GM13976 (cell line): ENCODE measurements around the gene IL20RB.

Experiments
- DNase-seq: peaks from one replicate; pipeline ENCODE4 v3.0.0; 2012; ENCODE audit warnings: low spot score
- in situ Hi-C: fragments of 300-500 bp; cut with MboI; formaldehyde crosslinking; loops from one replicate; pipeline ENCODE4 v1.12.0; 2022; ENCODE audit warnings: low sequenced_read_pairs, mixed read lengths, inconsistent platforms; ENCODE audit not compliant: unreplicated experiment
- TF ChIP-seq, protein P1 (sequence below): IDR thresholded peaks from 2 replicates; pipeline ENCODE4 v1.5.1; 2012; ENCODE audit warnings: borderline replicate concordance, mild to moderate bottlenecking; ENCODE audit not compliant: insufficient read depth; ENCODE audit errors: extremely low read depth, missing control alignments, control extremely low read depth

The IL20RB gene, protein sequence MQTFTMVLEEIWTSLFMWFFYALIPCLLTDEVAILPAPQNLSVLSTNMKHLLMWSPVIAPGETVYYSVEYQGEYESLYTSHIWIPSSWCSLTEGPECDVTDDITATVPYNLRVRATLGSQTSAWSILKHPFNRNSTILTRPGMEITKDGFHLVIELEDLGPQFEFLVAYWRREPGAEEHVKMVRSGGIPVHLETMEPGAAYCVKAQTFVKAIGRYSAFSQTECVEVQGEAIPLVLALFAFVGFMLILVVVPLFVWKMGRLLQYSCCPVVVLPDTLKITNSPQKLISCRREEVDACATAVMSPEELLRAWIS

GRCh38 chr3:136957751-136958288 lies at the start of gene IL20RB:
IL20RB (plus strand) TSS chr3:136957983; CDS start chr3:136958114, 131 bp downstream.
- no peak for DNase-seq
- in situ Hi-C loops: no loop called here
- TF ChIP-seq, protein P1, sequence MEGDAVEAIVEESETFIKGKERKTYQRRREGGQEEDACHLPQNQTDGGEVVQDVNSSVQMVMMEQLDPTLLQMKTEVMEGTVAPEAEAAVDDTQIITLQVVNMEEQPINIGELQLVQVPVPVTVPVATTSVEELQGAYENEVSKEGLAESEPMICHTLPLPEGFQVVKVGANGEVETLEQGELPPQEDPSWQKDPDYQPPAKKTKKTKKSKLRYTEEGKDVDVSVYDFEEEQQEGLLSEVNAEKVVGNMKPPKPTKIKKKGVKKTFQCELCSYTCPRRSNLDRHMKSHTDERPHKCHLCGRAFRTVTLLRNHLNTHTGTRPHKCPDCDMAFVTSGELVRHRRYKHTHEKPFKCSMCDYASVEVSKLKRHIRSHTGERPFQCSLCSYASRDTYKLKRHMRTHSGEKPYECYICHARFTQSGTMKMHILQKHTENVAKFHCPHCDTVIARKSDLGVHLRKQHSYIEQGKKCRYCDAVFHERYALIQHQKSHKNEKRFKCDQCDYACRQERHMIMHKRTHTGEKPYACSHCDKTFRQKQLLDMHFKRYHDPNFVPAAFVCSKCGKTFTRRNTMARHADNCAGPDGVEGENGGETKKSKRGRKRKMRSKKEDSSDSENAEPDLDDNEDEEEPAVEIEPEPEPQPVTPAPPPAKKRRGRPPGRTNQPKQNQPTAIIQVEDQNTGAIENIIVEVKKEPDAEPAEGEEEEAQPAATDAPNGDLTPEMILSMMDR: no peak

GRCh38 chr3:136908297-136908696 lies 49.5 kb upstream of the IL20RB start:
- DNase-seq: no peak
- in situ Hi-C loops: no loop called here
- TF ChIP-seq, protein P1: no peak

GRCh38 chr3:136909187-136909586 lies 48.6 kb upstream of the IL20RB start:
- in situ Hi-C loops: no loop called here
- TF ChIP-seq, protein P1: no peak
- DNase-seq: no peak

- DNase-seq: no peak
- in situ Hi-C loops: no loop called here
- TF ChIP-seq, protein P1: no peak
Measured at GRCh38 chr3:136910697-136911096, 47.1 kb upstream of the IL20RB start.

DNA sequence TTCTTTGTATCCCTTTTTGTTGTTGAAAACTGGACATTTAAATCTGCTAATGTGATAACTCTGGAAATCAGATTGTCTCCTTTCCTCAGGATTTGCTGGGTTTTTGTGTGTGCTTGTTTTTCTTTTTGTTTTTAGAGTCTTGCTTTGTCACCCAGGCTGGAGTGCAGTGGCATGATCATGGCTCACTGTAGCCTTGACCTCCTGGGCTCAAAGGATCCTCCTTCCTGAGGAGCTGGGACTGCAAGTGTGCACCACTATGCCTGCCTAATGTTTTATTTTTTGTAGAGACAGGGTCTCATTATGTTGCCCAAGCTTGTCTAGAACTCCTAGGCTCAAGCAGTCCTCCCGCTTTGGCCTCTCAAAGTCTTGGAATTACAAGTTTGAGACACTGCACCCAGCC lies 44.6 kb upstream of the IL20RB start:
- DNase-seq: no peak
- TF ChIP-seq, protein P1: no peak
- in situ Hi-C loops: no loop called here

DNA sequence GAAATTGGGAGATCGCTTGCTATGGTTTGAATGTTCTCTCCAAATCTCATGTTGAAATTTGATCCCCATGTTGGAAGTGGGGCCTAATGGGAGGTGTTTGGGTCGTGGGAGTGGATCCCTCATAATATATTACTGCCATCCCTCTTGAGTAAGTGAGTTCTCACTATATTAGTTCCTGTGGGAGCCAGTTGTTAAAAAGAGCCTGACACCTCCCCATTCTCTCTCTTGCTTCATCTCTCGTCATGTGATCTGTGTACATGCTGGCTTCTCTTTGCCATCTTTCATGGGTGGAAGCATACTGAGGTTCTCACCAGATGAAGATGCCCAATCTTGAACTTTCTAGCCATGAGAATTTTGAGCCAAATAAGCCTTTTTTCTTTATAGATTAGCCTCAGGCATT lies 43.0 kb upstream of the IL20RB start:
- TF ChIP-seq, protein P1: no peak
- no peak for DNase-seq
- in situ Hi-C loops: no loop called here
